ENCODE measurements around the gene DRC7. TPM values are rescaled to one million over a fixed set of nuclear protein-coding genes. Genes with fewer than 3 reads are reported as not detected.
"Not testable (repeated sequence)": the region's sequence is repeated elsewhere in the genome, so short reads cannot be mapped to it uniquely, and the experiment has no call there.

DRC7 gene
- total RNA-seq, 1 donor = 0.63 TPM

DNA sequence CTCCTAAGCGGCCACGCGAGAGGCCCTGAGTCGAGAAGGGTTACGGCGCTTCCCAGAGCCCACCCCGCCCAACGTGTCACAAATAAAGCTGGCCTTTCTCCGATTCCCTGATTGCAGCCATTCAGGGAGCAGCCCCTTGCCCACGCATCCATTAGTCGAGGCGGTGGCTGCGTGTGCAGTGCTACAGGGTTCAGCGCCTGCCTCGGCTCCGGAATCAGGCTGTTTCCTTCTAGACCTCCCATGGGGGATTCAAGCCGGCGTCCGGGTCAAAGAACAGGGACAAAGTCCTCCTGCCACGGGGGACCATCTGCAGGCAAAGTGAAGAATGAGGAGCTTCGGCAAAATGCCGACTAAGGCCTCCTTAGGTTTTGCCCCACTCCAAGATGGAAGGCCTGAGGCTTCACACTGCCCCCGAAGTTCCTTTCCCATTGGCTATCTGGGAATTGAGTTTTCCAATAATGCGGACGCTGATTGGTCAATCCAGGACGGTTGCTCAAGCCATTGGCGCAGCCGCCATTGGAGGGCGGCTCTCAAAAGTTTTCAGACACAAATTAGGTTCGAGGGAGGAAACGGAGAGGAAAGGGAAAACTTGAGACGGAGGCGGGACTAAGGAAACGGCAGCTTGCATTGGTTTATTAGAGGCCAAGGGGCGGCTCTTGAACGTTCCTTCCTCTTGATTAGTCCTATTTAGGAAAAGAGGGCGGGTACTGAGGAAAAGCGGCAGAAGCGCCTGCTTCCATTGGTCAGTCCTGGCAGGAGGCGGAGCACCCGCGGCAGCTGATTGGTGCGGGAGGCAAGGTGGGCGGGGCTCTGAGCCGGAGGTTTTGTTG, 40.5 kb downstream of the DRC7 start:
- peak overlapping the region; percentile 73 for H3K4me3 ChIP-seq (ENCODE audit: low read length)
- H3K27me3 ChIP-seq (ENCODE audit: insufficient read depth, low read length) = no peaks in the 10 kb centered on the region
- no peaks in the 10 kb centered on the region for H3K9me3 ChIP-seq (ENCODE audit: low read depth, low read length)
- H3K4me1 ChIP-seq (ENCODE audit: insufficient read depth, low read length) = peaks cover 17% of the 10 kb centered on the region

DNA sequence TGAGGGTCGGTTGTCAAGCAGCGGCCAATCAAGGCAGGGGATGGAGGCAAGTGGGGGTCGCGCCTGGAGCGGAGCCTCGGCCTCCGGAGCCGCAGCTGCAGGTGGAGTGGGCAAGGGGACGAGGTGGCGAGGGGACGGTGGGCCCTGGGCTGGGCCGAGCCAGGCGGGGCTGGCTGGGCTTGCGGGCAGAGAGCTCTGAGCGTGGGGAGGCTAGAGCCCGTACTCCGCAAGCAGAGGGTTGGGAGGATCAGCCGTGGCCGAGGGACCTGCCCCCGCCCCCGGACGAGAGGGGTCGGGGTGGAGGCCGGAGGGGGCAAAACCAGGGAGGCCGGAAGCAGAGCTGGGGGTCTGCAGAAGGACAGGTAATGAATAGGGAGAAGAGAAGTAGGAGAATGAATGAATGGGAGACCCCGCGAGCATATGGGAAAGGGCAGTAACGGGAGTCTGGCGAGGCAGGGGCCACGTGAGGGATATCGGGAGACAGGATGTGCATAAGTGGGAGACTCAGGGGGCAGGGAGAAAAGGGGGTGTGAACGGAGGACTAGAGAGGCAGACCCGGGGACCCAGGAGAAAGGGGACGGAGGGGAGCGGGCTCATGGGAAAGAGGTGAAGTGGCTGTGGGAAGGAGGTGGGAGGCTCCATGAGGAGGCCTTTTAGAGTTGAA, 41.3 kb downstream of the DRC7 start, which contains the start of gene KATNB1:
Gene KATNB1 (plus strand): TSS at position 16 of the 664 bp plus-strand sequence. CDS start 1,474 bp downstream, outside the sequence.
- Histone ChIP-seq H3K4me3 (ENCODE audit: low read length) (peak within 1 kb of the TSS; percentile 73), H3K27me3 (ENCODE audit: insufficient read depth, low read length) (no peaks in the 10 kb centered on the region), H3K9me3 (ENCODE audit: low read depth, low read length) (no peaks in the 10 kb centered on the region), H3K4me1 (ENCODE audit: insufficient read depth, low read length) (peaks cover 17% of the 10 kb centered on the region)

DNA sequence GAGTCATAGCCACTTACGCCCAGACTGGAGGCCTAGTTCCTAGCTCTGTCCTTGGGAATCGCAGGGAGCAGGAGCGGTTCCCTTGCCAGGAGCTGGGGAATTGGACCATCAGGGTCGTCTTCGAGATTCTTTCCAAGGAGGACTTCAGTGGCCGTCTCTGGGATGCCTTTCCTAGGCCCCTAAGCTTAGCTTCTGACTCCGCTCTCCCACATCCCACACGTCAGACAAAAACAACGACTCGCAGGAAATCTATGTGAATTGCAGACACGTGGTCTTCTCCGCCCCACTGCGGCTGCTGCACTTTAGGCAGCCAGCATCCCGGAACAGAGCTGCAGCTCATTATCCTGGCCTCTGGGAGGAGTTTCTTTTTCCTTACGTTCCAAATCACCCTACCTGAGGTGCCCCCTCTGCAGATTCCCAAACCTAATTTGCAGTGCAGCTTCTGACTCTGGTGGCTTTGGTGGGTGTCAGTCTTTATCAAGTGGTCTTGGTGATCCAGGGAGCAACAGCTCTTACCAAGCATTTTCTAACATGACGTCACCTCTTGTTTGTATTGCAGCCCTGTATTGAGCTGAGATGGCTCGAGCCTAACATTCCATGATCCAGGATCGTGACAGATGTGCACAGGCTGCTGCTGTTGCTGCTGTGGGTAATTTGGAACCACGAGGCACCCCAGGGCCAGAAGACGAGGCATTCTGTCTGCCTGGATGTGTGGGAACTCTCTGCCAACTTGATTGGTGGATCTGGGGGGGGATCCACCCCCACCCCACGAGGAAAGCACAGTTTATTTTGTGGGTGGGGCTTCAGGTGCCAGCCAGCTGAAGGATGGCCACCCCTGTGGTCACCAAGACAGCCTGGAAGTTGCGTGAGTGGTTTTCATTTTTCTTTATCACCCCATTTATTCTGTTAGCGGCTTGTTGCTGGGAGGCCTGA, 42.1 kb downstream of the DRC7 start:
- Histone ChIP-seq H3K4me1 (ENCODE audit: insufficient read depth, low read length) (peaks cover 17% of the 10 kb centered on the region), H3K4me3 (ENCODE audit: low read length) (peak overlapping the region; percentile 73), H3K27me3 (ENCODE audit: insufficient read depth, low read length) (no peaks in the 10 kb centered on the region)

DNA sequence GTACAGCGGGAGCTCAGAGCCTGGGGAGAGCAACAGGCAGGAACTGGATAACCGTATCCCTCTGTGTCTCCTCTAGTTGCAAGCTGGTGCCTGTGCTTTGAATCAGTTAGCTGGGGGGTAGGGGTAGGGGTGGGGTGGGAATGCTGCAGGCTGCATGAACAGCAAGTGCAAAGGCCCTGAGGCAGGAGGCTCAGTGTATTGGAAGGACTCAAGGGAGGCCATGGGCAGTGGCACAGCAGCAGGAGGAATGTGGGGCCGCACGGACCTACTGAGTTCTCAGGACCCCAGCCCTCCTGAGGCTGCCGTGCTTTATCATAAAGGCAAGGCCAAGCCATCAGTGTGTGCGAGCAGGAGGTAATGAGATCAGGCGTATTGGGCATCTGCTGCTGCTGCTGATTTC, 44.2 kb downstream of the DRC7 start:
- Histone ChIP-seq H3K9me3 (ENCODE audit: low read depth, low read length) (no peaks in the 10 kb centered on the region), H3K4me3 (ENCODE audit: low read length) (no peak overlapping the region), H3K27me3 (ENCODE audit: insufficient read depth, low read length) (no peaks in the 10 kb centered on the region), H3K4me1 (ENCODE audit: insufficient read depth, low read length) (peaks cover 17% of the 10 kb centered on the region)

More for the DNA sequence above, 42.1 kb downstream of the DRC7 start:
- H3K9me3 ChIP-seq (ENCODE audit: low read depth, low read length) = no peaks in the 10 kb centered on the region

DNA sequence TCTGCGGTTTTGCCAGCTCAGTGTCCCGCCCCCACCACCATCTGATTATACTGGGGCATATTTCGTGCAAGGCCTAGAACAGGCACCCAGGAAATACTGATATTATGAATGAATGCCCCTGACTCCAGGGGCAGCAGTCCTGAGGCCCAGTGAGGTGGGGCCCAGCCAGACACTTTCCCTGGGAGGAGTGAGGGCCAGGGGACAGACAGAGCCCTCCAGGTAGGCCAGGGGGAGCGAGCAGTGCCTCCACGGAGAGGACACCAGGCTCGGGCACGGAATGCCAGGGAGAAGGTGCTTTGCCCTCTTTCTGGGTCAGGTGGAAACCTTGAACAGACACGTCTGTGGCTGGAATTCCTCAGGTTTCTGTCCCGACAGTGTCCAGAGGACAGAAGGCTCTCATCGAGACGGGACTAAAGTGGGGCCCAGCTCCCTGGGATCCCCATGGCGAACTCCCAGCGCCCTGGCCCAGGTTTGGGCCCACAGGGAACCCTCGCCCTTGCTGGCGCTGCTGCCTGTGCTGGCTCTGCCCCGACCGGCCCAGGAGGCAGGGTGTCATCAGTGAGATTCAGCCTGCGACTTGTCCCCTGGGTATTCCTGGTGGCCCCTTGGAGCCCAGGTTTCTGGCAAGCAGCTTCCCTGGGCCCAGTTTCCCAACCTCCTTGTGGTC, 45.3 kb downstream of the DRC7 start:
- Histone ChIP-seq H3K4me3 (ENCODE audit: low read length) (no peak overlapping the region), H3K4me1 (ENCODE audit: insufficient read depth, low read length) (peaks cover 11% of the 10 kb centered on the region), H3K9me3 (ENCODE audit: low read depth, low read length) (no peaks in the 10 kb centered on the region), H3K27me3 (ENCODE audit: insufficient read depth, low read length) (no peaks in the 10 kb centered on the region)

DNA sequence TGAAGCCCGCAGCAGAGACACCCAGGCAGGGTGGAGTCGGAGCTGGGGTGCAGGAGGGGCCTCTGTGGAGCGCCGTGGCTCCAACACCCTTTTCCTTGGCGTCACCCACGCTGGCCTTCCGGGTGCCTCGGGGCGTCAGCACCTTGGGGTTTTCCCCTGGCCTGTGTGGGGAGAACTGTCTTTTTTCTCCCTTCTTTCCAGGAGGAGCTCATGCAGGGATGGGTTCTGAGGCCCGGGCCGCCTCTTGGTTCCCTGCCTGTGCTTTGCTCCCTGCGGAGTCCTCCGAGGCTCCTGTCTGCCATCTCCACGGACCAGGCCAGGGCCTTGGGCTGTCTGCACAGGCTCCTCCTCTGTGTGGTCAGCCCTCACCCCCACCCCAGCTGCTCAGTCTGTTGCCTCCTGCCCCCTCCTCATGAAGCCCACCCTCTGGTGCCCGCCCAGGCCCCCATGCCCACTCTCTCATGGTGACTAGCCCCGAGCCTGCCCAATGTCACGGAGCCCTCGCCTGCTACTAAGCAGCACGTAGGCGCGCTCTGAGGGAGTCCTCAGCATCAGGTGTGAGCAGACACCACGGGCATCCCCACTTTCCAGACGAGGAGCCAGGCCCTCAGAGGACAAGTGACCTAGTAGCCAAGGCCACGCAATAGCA, 45.9 kb downstream of the DRC7 start:
- H3K4me3 ChIP-seq (ENCODE audit: low read length) = no peak overlapping the region
- H3K27me3 ChIP-seq (ENCODE audit: insufficient read depth, low read length) = no peaks in the 10 kb centered on the region
- peaks cover 11% of the 10 kb centered on the region for H3K4me1 ChIP-seq (ENCODE audit: insufficient read depth, low read length)

DNA sequence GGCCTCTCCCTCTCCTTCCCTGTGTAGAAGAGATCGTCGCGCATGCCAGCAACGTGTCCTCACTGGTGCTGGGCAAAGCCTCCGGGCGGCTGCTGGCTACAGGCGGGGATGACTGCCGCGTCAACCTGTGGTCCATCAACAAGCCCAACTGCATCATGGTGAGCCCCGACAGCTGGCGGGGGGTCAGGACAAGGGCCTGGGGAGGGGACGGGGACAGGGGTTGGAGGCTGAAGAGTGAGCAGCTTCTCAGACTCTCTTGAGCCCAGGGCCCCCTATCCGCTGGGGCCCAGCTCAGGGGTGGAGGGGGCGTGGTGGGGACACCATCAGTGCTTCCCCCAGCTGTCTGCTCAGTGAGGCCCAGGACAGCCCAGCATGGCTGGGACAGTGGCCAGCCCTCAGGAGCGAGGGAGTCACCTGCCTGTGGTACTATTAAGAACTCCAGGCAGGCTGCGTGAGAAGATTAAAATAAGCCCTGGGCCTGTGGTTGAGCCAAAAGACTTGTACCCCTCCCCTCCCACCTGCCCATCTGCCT, 47.1 kb downstream of the DRC7 start:
- Histone ChIP-seq H3K4me1 (ENCODE audit: insufficient read depth, low read length) (peaks cover 3% of the 10 kb centered on the region), H3K4me3 (ENCODE audit: low read length) (no peak overlapping the region), H3K27me3 (ENCODE audit: insufficient read depth, low read length) (no peaks in the 10 kb centered on the region), H3K9me3 (ENCODE audit: low read depth, low read length) (no peaks in the 10 kb centered on the region)

More for the DNA sequence above, 45.9 kb downstream of the DRC7 start:
- no peaks in the 10 kb centered on the region for H3K9me3 ChIP-seq (ENCODE audit: low read depth, low read length)

DNA sequence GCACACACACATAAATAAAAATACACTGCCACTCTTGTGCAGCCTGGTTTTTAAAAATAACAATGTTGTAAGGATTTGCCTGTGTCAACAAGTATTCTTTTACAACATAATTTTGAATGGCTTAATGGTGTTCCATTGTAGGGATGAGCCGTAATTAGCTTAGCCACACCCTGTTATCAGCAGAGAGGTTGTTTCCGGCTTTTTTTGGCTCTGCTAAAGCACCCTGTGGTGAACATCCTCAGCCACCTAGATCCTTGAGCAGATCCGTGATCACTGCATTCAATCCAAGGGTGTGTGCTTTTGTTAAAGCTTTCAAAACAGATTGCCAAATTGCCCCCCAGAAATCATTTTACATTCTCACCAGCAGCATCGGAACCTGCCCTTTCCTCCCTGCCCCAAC, 47.9 kb downstream of the DRC7 start:
- Histone ChIP-seq H3K4me3 (ENCODE audit: low read length) (no peak overlapping the region), H3K27me3 (ENCODE audit: insufficient read depth, low read length) (no peaks in the 10 kb centered on the region), H3K4me1 (ENCODE audit: insufficient read depth, low read length) (no peaks in the 10 kb centered on the region), H3K9me3 (ENCODE audit: low read depth, low read length) (no peaks in the 10 kb centered on the region)

DNA sequence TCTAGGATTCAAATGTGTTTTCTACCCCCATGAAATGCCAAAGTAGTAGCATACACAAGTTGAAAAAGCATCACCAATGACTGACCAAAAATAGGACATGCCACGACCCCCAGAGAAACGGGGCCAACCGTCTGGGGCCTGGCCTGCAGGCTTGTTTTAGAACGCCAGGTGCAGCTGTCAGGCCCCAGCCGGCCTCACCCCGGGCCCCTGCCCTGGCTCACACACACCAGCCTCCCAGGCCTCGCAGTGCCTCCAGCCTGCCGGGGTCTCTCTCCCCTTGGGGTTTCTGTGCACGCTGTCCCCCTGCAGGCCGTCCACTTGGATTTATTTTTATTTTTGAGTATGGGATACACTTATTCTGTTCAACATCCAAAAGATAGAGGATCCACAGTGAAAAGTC, 48.9 kb downstream of the DRC7 start:
- no peaks in the 10 kb centered on the region for H3K4me1 ChIP-seq (ENCODE audit: insufficient read depth, low read length)
- no peaks in the 10 kb centered on the region for H3K9me3 ChIP-seq (ENCODE audit: low read depth, low read length)
- H3K27me3 ChIP-seq (ENCODE audit: insufficient read depth, low read length) = no peaks in the 10 kb centered on the region

DNA sequence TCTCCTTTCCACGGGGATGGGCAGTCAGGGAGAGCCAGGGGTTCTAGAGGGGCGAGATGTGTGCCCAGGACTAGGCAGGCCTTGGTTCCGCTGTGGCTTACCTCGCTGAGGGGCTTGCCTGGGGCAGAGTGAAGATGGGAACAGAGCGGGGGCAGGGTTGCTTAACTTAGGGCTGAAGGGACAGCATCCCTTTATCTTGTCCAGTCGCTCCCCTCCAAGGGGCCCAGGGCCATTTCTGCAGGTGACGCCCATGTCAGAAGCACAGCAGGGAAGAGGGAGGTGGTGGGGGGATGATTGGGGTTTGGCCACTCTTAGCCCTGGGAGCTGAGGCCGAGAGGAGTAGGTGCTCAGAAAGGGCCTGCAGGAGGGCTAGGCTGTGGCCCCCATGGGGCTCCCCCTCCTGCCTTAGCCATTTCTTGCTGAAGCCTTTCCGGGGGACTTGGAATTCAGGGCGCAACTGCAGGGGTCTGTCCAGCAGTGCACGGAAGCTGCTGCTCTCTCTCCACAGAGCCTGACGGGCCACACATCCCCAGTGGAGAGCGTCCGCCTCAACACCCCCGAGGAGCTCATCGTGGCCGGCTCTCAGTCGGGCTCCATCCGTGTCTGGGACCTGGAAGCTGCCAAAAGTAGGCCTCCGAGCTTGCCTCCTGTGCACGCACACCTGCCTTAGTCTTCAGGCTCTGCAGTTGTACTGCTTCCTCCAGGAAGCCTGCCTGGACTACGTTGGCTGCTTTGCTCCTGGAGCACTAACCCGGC, 49.5 kb downstream of the DRC7 start:
- Histone ChIP-seq H3K4me1 (ENCODE audit: insufficient read depth, low read length) (no peaks in the 10 kb centered on the region), H3K4me3 (ENCODE audit: low read length) (no peak overlapping the region), H3K9me3 (ENCODE audit: low read depth, low read length) (no peaks in the 10 kb centered on the region), H3K27me3 (ENCODE audit: insufficient read depth, low read length) (no peaks in the 10 kb centered on the region)

More for the DNA sequence above, 48.9 kb downstream of the DRC7 start:
- H3K4me3 ChIP-seq (ENCODE audit: low read length) = no peak overlapping the region

DNA sequence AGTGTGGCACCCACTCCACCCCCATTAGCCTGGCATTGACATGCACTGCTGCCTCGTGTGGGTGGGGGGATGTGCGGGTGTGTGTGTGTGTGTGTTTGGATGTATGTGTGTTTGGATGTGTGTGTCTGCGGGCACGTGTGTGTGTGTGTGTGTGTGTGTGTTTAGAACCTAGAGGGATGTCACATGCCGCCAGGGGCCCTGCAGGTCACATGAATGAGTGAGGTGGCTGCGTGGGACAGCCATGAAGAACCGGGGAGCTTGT, 50.0 kb downstream of the DRC7 start:
- Histone ChIP-seq H3K4me1 (ENCODE audit: insufficient read depth, low read length) (no peaks in the 10 kb centered on the region), H3K27me3 (ENCODE audit: insufficient read depth, low read length) (no peaks in the 10 kb centered on the region), H3K9me3 (ENCODE audit: low read depth, low read length) (no peaks in the 10 kb centered on the region)

DNA sequence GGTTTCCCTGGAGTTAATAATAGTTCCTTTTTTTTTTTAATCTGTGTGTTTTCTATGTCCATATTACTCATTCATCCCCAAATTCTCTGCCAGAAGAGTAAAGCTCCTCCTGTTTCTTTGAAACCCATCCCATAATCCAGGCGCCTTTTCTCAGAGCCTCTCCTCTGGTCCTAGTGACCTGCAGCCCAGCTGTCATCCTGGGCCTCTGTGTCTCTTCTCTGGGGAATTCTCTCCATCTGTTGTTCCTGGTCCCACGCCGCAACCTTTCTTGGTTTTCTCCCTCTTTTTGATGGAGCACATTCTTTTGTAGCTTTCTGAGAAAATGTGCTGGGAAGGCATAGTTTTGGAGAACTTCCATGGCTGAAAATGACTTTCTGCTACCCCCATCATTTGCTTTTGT, 51.2 kb downstream of the DRC7 start:
- H3K9me3 ChIP-seq (ENCODE audit: low read depth, low read length) = no peaks in the 10 kb centered on the region
- no peaks in the 10 kb centered on the region for H3K4me1 ChIP-seq (ENCODE audit: insufficient read depth, low read length)
- H3K4me3 ChIP-seq (ENCODE audit: low read length) = no peak overlapping the region
- H3K27me3 ChIP-seq (ENCODE audit: insufficient read depth, low read length) = no peaks in the 10 kb centered on the region

More for the DNA sequence above, 50.0 kb downstream of the DRC7 start:
- no peak overlapping the region for H3K4me3 ChIP-seq (ENCODE audit: low read length)

DNA sequence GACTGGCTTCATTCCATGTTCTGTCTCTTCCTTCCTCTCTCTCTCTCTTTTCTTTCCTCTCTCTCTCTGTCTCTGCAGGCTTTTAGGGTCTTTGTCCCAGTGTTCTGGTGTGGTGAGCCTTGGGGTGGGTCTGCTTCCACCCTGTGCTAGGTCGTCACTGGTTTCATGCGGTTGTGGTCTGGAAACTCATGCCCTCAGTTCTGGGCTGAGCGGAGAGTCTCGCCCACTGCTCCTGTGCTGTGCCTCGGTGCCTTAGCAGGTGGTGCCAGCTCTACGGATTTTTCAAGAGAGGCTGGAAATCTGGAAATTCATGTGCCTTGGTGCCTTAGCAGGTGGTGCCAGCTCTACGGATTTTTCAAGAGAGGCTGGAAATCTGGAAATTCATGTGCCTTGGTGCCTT, 51.7 kb downstream of the DRC7 start:
- not testable (repeated sequence) for H3K27me3 ChIP-seq (ENCODE audit: insufficient read depth, low read length)

More for the DNA sequence above, 51.7 kb downstream of the DRC7 start:
- H3K4me1 ChIP-seq (ENCODE audit: insufficient read depth, low read length); H3K9me3 ChIP-seq (ENCODE audit: low read depth, low read length); H3K4me3 ChIP-seq (ENCODE audit: low read length): not testable (repeated sequence)

Measured in mononuclear cell (primary cell).